ENCODE measurements around the gene BNC2. TPM values are rescaled to one million over a fixed set of nuclear protein-coding genes. Genes with fewer than 3 reads are reported as not detected.
A peak's percentile ranks its signal among the peaks of the same experiment; 100 is the strongest.

The BNC2 gene
- total RNA-seq, 1 donor from 2014 or later = 4.3 TPM

DNA sequence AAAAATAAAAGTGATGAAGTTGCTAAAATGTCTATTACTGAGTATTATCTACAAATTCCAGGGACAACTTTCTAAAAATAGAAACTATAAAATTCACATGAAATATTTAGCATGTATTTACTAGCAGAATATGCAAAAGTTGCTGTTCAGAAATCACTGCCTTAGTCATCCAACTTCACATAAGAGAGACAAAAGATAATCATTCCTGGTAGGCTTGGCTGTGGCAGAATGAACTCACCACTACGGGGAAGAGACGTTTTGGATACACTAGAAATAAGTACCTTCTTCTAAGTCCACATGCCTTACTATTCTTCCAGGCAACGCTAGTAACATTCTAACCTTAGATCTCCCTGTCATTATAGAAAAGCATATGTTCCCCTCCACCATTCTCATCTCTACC, 272.2 kb downstream of the BNC2 start:
- DNase-seq (ENCODE audit: missing footprints) = no peak
- intact Hi-C loops (cut with DNase I) = no loop called here
- no peak for ATAC-seq

DNA sequence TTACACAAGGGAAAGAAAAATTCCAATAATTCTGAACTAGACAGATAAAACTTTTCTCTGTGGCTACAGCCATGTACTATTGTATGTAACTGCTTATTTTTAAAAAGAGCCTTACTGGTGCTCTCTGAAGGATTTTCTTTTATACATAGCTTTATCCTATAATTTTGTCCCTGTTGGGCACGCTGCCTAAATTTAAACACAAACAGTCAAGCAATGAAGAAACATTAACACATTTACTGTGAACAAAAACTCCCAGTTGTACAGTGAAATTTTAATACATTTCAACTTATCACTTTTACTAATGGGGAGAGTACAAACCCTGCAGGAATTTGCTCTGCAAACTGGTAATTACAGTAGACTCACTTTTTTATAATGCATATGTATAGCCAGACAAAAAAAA, 273.3 kb downstream of the BNC2 start:
- DNase-seq (ENCODE audit: missing footprints) (no peak), ATAC-seq (no peak)
- intact Hi-C loops (cut with DNase I) = no loop called here

DNA sequence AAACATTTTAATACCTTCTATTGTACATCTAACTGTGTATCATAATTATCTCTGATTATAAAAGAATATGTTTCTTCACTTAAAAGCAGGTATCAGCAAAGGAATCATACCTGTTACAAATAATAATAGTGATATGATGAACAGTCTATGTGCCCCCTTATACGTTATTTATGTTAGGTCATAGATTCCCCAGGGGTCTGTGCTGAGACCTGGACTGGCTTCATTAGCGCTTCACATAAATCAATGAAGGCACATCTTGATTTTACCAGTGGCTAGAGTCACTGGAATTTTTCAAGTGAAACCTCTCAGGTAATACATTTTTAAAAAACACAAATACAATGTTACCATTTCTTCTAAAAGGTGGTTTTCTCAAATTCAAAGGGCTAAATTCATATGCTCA, 275.2 kb downstream of the BNC2 start:
- ATAC-seq (no peak), DNase-seq (ENCODE audit: missing footprints) (no peak)
- intact Hi-C loops (cut with DNase I) = no loop called here

DNA sequence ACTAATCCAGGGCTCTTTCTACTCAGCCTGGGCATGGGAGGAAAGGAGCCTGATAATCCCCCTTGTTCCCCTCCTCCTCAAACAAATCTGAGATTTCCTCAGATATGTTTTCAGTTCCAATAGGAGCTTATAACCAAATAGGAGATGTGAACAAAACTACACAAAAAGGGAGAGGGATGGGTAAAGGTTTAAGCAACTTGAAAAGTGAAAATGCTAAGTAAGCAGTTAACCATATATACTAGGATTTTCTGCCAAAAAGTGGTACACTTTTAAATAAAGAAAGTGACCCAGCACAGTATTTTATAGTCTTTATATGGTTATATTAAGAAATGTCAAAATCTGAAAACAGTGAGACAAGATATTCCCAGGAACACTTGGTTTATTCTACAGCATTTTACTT, 275.7 kb downstream of the BNC2 start:
- DNase-seq (ENCODE audit: missing footprints) (no peak), ATAC-seq (no peak)
- intact Hi-C loops (cut with DNase I) = no loop called here

DNA sequence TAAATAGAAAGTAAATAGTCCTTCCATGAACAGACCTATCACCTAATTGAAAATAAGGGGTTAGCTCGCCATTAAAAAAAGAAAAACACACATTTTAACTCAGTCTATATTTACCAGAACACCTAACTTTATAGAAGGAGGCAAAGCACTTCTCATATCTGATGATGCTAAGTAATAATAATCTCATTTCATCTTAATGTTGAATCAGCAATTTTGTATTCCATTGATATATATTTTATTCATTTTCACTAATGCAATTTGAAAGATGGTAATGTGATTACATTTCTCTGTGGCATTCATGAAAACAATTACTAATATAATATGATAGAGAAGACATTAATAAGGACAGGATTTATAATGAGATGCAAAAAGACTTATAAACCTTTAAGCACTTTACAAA, 276.7 kb downstream of the BNC2 start:
- DNase-seq (ENCODE audit: missing footprints) = no peak
- ATAC-seq = no peak
- intact Hi-C loops (cut with DNase I) = no loop called here

DNA sequence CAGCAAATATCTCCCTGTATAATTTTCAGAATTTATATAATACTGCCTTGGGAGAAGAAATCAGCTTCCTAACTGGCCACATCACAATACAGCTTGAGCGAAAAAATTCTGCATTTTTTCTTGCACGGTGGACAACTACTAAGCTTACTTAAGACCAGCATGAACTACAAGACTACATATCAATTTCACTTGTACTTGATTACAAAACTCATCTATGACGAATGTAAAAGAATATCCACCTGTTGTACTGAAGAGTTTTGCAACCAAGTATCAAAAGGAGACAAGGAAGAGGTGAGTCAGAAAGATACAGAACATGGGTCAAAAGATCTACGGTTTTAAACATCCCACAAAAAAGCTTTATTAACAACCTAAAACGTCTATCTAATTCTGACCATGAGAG, 279.4 kb downstream of the BNC2 start:
- intact Hi-C loops (cut with DNase I) = no loop called here
- DNase-seq (ENCODE audit: missing footprints) (no peak), ATAC-seq (no peak)

DNA sequence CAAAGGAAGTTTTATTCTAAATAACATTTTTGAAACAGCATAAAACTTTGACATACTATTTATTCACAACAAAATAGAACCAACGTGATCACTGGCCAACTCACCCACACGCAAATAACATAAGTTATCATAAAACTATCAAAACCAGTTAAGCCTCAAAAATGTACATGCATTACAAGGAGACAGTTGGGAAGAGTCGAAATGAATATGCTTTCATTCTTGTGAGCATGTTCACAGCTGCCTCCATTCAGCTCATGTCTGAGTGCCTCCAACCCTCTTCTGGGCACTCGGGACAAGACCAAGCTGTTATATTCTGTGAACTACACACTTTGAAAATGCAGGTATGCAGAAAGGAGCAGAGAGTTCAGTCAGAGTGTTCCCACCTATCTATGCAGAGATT, 284.9 kb downstream of the BNC2 start:
- no peak for DNase-seq (ENCODE audit: missing footprints)
- intact Hi-C loops (cut with DNase I) = no loop called here
- ATAC-seq = no peak

DNA sequence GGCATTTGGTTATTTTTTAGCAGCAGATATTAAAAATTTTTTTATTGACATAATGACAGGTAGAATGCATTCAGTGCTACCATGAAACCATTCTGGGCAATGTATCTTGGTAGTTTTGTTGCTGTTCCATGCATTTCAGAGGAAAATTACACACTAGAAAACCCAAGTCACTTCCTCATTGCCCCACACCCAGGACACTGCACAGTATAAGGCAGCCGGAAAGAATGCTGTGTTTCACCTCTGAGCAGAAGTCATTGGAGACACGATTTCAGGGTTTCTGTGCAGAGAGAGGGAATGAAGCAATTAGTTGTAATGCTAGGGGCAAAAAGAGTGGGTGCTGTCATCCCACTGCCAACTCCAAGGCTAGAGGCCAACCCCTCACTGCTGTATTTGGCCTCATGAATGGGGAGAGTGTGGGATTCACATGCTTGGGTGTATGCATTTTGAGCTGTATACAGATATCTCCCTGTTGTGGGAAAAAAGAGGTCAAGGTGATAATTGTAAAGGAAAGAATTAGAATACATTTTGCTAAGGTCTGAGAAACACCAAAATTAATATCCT, 290.5 kb downstream of the BNC2 start:
- ATAC-seq (no peak), DNase-seq (ENCODE audit: missing footprints) (no peak)
- intact Hi-C loops (cut with DNase I) = no loop called here

DNA sequence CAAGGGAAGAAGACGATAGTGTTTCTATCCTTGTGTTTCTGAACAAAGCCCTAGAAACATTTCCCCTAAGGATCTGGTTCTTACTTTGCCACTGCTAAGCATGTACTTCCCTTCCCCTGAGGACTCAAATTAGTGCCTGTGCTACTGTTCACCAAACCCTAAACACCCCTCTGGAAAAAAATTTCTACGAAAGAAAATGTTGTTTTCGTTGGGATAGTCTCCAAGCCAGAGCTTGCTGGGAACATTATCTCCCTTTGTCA, 294.6 kb downstream of the BNC2 start:
- ATAC-seq (no peak), DNase-seq (ENCODE audit: missing footprints) (no peak)
- intact Hi-C loops (cut with DNase I) = no loop called here

DNA sequence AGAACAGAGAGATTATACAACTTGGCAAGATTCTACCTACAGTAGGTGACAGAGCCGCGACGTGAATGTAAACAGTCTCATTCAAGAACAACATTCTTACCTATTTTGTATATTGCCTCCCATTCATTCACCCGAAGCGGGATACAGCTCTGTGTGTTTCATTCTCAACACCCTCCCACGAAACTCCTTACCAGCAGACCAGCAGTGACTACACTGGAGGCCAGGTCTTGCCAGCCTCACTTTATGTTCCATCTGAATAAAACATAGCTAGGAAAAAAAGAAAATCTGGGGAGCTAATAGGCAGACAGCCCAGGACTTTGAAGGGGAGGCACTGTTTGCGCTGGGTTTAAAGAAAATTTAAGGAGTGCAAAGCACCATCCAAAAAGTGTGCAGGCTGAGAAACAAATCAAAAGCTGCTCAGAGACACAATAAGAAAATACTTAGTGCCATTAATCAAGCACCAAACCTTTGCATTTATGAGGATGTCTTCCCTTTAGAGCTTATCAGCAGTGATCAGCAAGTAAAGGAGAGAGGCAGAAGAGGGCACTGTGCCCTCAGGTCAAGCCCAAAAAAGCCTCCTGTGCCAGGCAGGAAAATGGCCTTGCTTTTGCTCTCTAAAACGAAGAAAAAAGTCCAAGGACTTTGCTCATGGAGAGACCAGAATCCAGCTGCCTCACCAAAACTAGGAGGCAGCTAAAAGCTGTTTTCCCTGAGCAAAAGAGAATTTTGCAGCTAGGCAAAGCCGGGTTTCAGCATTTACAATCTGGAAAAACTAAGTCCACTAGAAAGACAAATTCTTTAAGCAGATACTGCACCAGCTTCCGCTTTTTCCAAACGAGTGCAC, 295.1 kb downstream of the BNC2 start:
- intact Hi-C loops (cut with DNase I) = no loop called here
- no peak for DNase-seq (ENCODE audit: missing footprints)
- ATAC-seq = no peak

DNA sequence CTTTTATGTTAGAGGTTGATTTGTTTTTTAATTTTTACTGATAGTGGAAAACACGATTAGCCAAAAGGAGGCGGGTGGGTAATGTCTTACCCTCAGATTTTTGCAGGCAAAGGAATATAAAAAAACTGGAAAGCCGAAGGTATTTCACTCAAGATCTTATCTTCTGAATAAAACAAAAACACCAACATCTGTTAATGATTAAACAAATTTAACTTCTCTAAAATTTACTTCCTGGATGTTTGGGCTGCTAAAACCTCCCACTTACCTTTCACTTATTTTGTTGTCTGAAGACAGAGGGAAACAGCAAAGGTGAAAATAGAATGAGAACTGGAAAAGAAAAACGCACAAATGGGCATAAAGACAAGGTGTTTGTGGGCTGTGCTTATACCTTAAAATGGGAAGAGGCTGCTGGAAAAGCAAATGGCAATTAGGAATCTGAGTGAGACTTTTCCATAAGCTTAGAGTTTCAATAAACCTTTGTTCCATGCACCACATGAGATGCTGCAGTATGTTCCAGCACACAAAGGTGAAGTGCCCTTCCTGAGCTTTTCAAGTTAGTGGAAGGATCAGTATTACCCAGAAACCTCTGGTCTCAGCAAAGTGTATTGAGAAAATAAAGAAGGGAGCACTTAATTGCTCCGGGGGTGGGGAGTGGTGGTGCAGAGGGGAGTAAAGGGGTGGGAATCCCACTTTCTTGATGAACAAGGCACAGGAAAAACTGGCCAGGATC, 298.3 kb downstream of the BNC2 start:
- intact Hi-C loops (cut with DNase I) = no loop called here
- DNase-seq (ENCODE audit: missing footprints) (no peak), ATAC-seq (no peak)

DNA sequence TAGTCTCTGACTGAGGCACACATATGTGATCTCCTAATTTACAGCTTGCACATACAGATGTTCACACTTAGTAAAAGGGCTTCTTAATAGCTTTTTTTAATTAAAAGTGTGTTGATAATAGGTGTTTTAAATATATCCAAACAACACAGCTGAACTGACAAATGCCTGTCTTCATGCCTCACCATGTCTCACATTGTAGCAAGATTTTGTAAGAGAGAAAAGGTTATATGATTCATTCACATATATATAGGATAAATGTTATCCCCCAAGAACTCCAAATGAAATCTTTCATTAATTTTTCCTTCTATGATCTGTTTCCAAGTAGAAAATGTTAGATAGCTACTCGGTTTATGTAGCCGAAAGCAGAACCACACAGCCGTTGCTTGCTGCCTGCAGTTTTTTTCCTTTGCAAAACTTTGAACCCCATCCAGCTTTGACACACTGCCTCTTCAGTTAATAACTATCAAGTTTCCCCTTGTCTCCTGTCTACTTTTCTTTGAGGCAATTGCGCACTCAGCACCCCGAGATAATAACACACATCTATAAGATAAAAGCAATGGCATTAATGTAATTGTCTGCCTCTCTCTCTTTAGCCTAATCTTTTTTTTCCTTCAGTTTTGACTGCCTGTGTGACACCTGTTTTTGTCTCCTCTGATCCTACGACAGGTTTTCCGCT, 299.2 kb downstream of the BNC2 start:
- intact Hi-C loops (cut with DNase I) = no loop called here
- DNase-seq (ENCODE audit: missing footprints) = no peak
- no peak for ATAC-seq

DNA sequence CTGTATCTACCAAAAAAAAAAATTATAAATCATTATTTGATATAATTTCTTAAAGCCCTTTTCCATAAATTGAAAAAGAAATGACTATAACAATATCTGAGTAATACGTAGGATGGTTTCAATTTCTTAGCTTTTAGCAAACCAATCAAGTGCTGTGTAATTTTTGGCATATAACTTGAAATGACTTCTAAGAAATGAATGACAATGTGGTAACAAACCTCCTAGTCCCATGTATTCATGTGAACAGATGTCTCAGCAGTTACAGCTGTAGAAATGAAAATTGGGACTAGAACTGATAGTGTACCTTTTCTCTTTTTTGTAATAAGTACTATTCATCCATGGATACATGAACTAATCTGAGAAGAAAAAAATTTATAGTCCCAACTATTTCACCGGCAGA, 307.0 kb downstream of the BNC2 start:
- intact Hi-C loops (cut with DNase I) = no loop called here
- DNase-seq (ENCODE audit: missing footprints) = no peak
- ATAC-seq = no peak

DNA sequence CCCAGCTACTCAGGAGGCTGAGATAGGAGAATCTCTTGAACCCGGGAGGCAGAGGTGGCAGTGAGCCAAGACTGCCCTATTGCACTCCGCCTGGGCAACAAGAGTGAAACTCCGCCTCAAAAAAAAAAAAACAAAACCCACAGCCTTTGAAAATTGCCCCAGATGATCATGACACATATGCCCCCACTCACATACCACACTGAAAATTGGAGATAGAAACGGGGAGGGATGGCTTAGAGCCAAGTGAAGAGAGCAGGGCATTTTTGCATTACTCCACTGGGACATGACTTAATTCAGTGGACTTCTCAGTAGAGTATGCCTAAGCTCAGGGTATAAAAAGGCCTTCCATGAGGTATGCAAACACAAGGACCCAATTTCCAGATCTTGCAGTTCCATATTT, 309.3 kb downstream of the BNC2 start:
- intact Hi-C loops (cut with DNase I) = no loop called here
- DNase-seq (ENCODE audit: missing footprints) (peak; percentile 46), ATAC-seq (no peak)

DNA sequence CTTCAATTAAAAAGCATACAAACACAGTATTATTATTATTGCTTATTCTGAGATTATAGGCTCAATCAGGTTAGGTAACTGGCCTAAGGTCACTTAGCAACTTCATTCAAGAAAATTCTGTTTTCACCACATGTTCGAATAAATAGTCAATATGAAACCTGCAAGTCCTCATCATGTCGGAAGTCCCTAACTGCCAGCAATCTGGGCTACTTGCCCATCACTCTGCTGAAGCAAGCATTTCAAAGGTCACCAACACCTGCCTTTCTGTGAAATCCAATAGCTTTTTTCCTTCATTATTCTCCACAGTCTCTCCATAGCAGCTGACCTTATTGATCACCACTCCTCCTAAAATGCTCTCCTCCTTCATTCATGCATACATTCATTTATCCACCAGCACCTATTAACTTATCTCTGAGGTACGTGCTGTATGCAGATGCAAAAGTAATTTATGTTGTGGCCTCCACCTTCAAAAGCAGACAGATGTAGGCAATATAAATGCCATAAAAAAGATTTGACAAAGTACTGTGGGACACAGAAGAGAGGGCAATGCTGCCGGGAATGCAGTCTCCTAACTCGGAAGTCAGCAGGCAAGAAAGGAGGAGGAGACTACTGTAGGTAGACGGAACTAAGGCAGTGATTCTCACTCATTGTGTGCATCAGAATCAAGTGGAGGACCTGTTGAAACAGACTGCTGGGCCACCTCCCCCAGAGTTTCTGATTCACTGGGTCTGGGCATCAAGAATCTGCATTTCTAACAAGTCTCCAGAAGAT, 310.9 kb downstream of the BNC2 start:
- no peak for DNase-seq (ENCODE audit: missing footprints)
- intact Hi-C loops (cut with DNase I) = no loop called here
- no peak for ATAC-seq

DNA sequence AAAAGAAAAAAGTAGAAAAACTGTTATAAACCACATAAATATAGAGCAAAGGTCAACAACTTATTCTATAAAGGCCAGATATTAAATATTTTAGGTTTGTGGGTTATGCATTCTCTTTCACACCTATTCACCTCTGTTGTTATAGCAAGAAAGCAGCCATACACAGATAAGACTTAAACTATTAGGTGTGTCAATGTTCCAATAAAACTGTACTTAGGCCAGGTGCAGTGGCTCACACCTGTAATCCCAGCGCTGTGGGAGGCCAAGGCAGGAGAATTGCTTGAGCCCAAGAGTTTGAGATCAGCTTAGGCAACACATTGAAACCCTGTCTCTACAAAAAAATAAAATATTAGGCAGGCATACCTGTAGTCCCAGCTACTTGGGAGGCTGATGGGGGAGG, 314.7 kb downstream of the BNC2 start:
- intact Hi-C loops (cut with DNase I) = no loop called here

DNA sequence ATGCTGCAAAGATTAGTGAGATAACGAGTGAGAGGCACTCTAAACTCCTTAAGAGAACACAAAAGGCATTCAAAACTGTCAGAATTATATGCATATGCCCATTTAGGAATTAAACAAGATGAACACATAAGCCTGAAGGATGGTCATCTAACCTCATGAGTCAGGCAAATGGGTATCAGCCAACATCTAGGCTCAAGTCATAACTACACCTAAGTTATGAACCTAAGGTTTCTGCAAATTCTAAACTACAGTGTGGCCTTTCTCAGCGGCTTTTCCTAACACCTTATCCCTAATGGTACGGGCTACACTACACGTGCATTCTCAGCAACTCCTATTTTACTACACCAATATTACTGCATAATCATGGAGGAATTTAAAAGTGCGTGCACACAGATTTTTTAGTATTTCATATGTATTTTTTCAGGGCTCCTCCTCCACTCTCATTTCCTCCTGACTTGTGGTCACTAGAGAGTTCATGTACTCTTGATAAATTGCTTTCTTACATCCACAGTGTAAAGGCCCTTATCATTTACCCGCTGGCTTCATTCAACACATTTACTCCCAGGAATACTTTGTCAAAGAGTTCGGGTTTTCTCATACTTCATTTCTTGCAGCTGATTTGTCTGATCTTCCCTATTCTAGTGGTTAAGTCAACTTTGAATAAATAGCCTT, 316.5 kb downstream of the BNC2 start:
- DNase-seq (ENCODE audit: missing footprints) (no peak), ATAC-seq (no peak)
- intact Hi-C loops (cut with DNase I) = no loop called here

More for the DNA sequence above, 314.7 kb downstream of the BNC2 start:
- ATAC-seq = no peak
- DNase-seq (ENCODE audit: missing footprints) = no peak

DNA sequence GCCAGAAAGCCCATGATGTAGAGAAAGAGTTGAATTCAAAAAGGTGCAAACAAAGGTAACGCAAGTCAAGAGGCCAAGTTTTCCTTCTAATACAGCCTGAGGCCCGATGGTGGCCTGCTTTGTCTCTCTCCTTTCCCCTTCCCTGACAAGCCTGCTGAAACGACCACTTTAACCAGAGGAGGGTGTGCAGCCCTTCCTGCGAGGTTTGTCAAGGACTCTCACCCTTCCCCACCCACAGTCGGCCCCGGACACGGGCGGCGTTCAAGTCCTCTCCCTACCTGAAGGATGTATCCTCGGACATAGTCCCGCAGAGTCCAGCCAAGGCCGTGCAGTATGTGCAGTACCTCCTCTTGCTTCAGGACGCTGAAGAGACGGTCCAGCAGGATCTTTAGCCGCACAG, 318.2 kb downstream of the BNC2 start:
- intact Hi-C loops (cut with DNase I) = no loop called here
- ATAC-seq (no peak), DNase-seq (ENCODE audit: missing footprints) (no peak)

DNA sequence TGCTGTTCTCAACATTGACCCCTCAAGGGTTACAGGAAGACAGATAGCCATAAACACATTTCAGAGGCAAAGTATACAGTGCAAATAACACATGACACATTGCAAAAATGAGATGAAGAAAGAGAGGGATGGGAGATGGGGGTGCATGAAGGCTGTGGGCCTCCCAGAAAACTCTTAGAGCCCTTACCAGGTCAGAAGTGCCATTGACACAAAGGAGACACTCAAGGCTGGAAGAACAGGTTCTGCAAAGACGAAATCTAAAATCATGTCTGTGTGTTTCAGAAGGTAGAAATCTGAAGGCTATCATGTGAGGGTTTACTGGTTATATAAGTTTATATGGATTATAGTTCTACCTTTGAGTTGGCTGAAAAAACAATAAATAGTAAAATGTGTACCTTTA, 318.8 kb downstream of the BNC2 start:
- intact Hi-C loops (cut with DNase I) = no loop called here
- no peak for ATAC-seq
- no peak for DNase-seq (ENCODE audit: missing footprints)

Measured in Right ventricle myocardium inferior (tissue), 1 donor.